HG02642 (cell line): ENCODE data around the gene NEBL.

Experiments
- ATAC-seq: cut with Tn5 transposase; IDR thresholded peaks from one replicate; pipeline ENCODE4 v1.9.1; 2021; ENCODE audit warnings: mild to moderate bottlenecking; ENCODE audit not compliant: unreplicated experiment, poor library complexity

The NEBL gene

GRCh38 chr10:20903635-20904390, 6.7 kb upstream of the NEBL start:
- no peak for ATAC-seq

GRCh38 chr10:20901110-20901509, 4.0 kb upstream of the NEBL start:
- no peak for ATAC-seq

- no peak for ATAC-seq
Observed at GRCh38 chr10:20898866-20899535, 1.9 kb upstream of the NEBL start.

GRCh38 chr10:20893297-20893696, 3.8 kb downstream of the NEBL start:
- no peak for ATAC-seq

- ATAC-seq = no peak
Observed at GRCh38 chr10:20892796-20893195, 4.3 kb downstream of the NEBL start.

- no peak for ATAC-seq
Observed at GRCh38 chr10:20892011-20892585, 5.0 kb downstream of the NEBL start.

- ATAC-seq = no peak
Observed at GRCh38 chr10:20891338-20891714, 5.8 kb downstream of the NEBL start.

- no peak for ATAC-seq
Observed at GRCh38 chr10:20890491-20891337, 6.4 kb downstream of the NEBL start.

- ATAC-seq = no peak
Observed at GRCh38 chr10:20890009-20890408, 7.1 kb downstream of the NEBL start.

- no peak for ATAC-seq
Observed at GRCh38 chr10:20888620-20889330, 8.3 kb downstream of the NEBL start.

- ATAC-seq = no peak
Observed at GRCh38 chr10:20887706-20888555, 9.2 kb downstream of the NEBL start.

- ATAC-seq = no peak
Observed at GRCh38 chr10:20885678-20886077, 11.4 kb downstream of the NEBL start.

- no peak for ATAC-seq
Observed at GRCh38 chr10:20883552-20883951, 13.6 kb downstream of the NEBL start.

GRCh38 chr10:20882091-20882490, 15.0 kb downstream of the NEBL start:
- ATAC-seq = no peak

- no peak for ATAC-seq
Observed at GRCh38 chr10:20879136-20879535, 18.0 kb downstream of the NEBL start.

GRCh38 chr10:20877986-20878983, 18.8 kb downstream of the NEBL start:
- ATAC-seq = no peak

GRCh38 chr10:20877554-20877953, 19.6 kb downstream of the NEBL start:
- no peak for ATAC-seq

- ATAC-seq = no peak
Observed at GRCh38 chr10:20874261-20874660, 22.9 kb downstream of the NEBL start.
